Prostate gland (tissue), 2 donors: ENCODE measurements around the gene VRK3. TPM values are rescaled to one million over a fixed set of nuclear protein-coding genes. Genes with fewer than 3 reads are reported as not detected.

Source experiments
- DNase-seq: peaks from one replicate; pipeline ENCODE4 v3.0.0-alpha.2; 2019; ENCODE audit warnings: low spot score
- H3K27ac ChIP-seq, 2 donors: fragments of 200-600 bp; sonication (generic); 2 replicates each; pipeline ENCODE4 v1.5.1; 2017 to 2019
- H3K27me3 ChIP-seq: fragments of 200-600 bp; sonication (generic); replicated peaks from 2 replicates; pipeline ENCODE4 v1.5.1; 2019; ENCODE audit not compliant: insufficient read depth
- H3K36me3 ChIP-seq, 2 donors: fragments of 200-600 bp; sonication (generic); 1 replicate in 1 of 2; 2 replicates in 1 of 2; pipeline versions ENCODE4 v1.5.1 to v1.8.1; 2017 to 2019
- H3K4me1 ChIP-seq: fragments of 200-600 bp; sonication (generic); replicated peaks from 2 replicates; pipeline ENCODE4 v1.5.1; 2019
- H3K4me3 ChIP-seq, 2 donors: fragments of 200-600 bp; sonication (generic); 2 replicates each; pipeline ENCODE4 v1.5.1; 2017 to 2019
- H3K9me3 ChIP-seq: fragments of 200-600 bp; sonication (generic); 2 replicates; pipeline ENCODE4 v1.5.1; 2017
- POLR2A ChIP-seq: fragments of 450-650 bp; IDR thresholded peaks from one replicate; pipeline ENCODE4 v1.6.1; 2016; ENCODE audit warnings: antibody characterized with exemption, mild to moderate bottlenecking
- POLR2AphosphoS5 ChIP-seq: sonication (generic); formaldehyde crosslinking; IDR thresholded peaks from one replicate; pipeline ENCODE4 v1.6.1; 2017; ENCODE audit warnings: antibody characterized with exemption
- WGBS: methylation state at CpG from one replicate; pipeline ENCODE4 v1.1.5; 2018; 5-methylcytosine and 5-hydroxymethylcytosine counted together
- intact Hi-C: fragments of 100-400 bp; cut with DNase I; formaldehyde crosslinking; loops from one replicate; pipeline ENCODE4 v1.14.2; 2022
- total RNA-seq, 2 donors: library from RNA; depleted of rRNA; stranded (reverse); fragments of >200 nt; gene quantifications; one replicate each; pipeline ENCODE4 v1.1.0, GENCODE V29; 2016
- TF ChIP-seq, protein P1 (sequence below), 4 experiments: fragments of 200-600 bp in 2 of 4; fragments of 450-650 bp in 2 of 4; sonication (generic) in 2 of 4; IDR thresholded peaks; 1 replicate in 3 of 4; 2 replicates in 1 of 4; pipeline ENCODE4 v1.5.1; 2016 to 2019; ENCODE audit warnings: antibody characterized with exemption in 4 of 4, mild to moderate bottlenecking in 2 of 4, moderate library complexity in 2 of 4

VRK3 gene
- total RNA-seq, 2 donors from 2014 or later, result 47.8 to 76.5 TPM

DNA sequence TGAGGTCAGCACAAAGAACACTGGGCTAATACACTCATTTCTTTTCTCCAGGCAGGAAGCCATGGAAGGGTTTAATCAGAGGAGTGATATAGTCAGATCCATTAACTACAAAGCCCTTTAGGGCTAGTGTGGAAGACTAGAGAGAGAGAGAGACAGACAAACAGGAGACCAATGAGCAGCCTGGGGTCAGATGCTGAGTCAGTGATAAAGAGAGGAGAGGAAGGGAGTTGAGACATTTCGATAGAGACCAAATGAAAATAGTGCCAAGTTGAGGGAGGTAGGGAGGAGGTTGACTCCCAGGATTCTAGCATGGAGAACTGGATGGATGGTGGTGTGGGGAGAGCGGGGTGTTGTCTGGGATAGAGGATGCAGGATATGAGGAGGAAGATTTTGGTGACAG, 18.8 kb upstream of the VRK3 start:
- peaks cover 22 to 49% of the 10 kb centered on the region in 2 donors for H3K36me3 ChIP-seq
- DNase-seq, result no peak
- H3K4me3 ChIP-seq, result no peak overlapping the region
- no peaks in the 10 kb centered on the region for H3K4me1 ChIP-seq
- no peaks in the 10 kb centered on the region for H3K27me3 ChIP-seq
- no peaks in the 10 kb centered on the region for H3K9me3 ChIP-seq
- H3K27ac ChIP-seq, result no peak overlapping the region
- TF ChIP-seq, protein P1, sequence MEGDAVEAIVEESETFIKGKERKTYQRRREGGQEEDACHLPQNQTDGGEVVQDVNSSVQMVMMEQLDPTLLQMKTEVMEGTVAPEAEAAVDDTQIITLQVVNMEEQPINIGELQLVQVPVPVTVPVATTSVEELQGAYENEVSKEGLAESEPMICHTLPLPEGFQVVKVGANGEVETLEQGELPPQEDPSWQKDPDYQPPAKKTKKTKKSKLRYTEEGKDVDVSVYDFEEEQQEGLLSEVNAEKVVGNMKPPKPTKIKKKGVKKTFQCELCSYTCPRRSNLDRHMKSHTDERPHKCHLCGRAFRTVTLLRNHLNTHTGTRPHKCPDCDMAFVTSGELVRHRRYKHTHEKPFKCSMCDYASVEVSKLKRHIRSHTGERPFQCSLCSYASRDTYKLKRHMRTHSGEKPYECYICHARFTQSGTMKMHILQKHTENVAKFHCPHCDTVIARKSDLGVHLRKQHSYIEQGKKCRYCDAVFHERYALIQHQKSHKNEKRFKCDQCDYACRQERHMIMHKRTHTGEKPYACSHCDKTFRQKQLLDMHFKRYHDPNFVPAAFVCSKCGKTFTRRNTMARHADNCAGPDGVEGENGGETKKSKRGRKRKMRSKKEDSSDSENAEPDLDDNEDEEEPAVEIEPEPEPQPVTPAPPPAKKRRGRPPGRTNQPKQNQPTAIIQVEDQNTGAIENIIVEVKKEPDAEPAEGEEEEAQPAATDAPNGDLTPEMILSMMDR (IDR thresholded peaks at IDR 0.05), result no peak
- no peak for TF ChIP-seq POLR2AphosphoS5
- no peak for TF ChIP-seq POLR2A
- WGBS, result 96% methylated on average over 2 of the region's 2 CpGs
- intact Hi-C loops, result no loop called here

DNA sequence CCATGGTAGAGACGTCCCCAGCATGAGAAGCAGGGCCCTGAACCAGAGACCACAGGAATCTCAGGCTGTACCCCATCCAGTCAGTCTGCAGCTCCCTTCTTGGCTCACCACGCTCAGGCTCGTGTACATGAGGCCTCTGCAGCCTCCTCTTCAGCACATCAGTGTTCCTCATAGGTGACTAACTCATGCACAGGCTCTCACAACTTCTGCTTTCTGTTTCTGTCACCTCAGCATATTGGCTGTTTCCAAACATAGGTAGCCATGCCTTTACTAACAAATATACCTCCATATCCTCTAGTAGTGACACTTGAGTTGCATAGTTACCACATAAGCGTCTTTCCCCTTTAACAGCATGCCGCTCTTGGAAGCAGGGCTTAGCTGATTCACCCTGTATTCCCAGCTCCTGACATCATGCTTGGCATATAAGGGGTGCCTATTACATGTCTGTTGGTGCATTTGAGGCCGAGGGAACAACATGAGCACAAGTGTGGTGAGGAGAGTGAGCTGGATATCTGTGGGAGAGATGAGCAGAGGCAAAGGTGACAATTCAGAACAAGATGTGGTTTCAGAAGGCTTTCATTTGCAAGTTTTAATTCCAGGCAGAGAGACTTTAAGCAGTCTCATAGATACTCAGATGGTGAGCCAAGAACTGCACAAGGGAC, 17.3 kb upstream of the VRK3 start:
- H3K4me3 ChIP-seq, result no peak overlapping the region
- no peak overlapping the region for H3K27ac ChIP-seq
- intact Hi-C loops, result no loop called here
- WGBS, result 93% methylated on average over 6 of the region's 6 CpGs
- H3K4me1 ChIP-seq, result no peaks in the 10 kb centered on the region
- H3K36me3 ChIP-seq, result peaks cover 22 to 49% of the 10 kb centered on the region in 2 donors
- no peak for TF ChIP-seq POLR2A
- TF ChIP-seq, protein P1 (IDR thresholded peaks at IDR 0.05), result no peak
- no peak for TF ChIP-seq POLR2AphosphoS5
- no peaks in the 10 kb centered on the region for H3K9me3 ChIP-seq
- H3K27me3 ChIP-seq, result no peaks in the 10 kb centered on the region
- DNase-seq, result no peak

DNA sequence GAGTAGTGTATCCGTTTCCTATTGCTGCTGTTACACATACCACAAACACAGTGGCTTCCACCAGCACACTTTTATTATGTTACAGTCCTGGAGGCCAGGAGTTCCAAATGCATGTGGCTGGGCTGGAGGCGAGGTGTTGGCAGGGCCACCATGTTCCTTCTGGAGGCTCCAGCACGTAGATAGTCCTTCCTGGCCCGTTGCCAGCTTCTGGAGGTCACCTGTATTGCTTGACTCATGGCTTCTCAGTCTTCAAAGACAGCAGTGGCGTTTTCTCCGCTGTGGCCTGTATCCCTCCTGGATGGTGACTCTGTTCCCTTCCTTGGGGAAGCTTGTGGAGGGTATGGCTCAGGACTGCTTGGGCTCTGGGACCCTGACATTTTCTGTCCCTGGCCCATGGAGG, 15.8 kb upstream of the VRK3 start:
- no peak overlapping the region for H3K27ac ChIP-seq
- peaks cover 22 to 49% of the 10 kb centered on the region in 2 donors for H3K36me3 ChIP-seq
- intact Hi-C loops, result no loop called here
- no peaks in the 10 kb centered on the region for H3K27me3 ChIP-seq
- TF ChIP-seq POLR2AphosphoS5 (no peak), POLR2A (no peak)
- TF ChIP-seq, protein P1 (IDR thresholded peaks at IDR 0.05), result no peak
- whole genome bisulfite sequencing, result 79% methylated on average over 6 of the region's 6 CpGs
- no peaks in the 10 kb centered on the region for H3K9me3 ChIP-seq
- no peak for DNase-seq
- H3K4me3 ChIP-seq, result no peak overlapping the region
- no peaks in the 10 kb centered on the region for H3K4me1 ChIP-seq

DNA sequence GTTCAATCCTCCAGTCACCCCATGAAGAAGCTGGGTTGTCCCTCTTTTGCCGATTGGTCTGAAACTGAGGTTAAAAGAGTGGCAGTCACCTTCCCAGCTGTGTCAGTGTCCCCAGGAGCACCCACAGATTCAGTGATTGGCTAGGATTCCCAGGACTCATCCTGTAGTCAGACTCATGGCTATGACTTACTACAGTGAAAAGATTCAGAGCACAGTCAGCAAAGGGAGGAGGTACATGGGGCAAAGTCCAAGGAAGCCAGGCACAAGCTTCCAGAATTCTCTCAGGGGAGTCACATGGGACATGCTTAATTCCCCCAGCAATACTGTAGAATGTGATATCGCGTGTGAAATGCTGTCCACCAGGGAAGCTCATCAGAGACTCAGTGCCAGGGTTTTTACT, 14.8 kb upstream of the VRK3 start:
- WGBS, result 93% methylated on average over 3 of the region's 3 CpGs
- no peaks in the 10 kb centered on the region for H3K27me3 ChIP-seq
- no peaks in the 10 kb centered on the region for H3K4me1 ChIP-seq
- TF ChIP-seq POLR2A, result no peak
- no peak for DNase-seq
- no peak overlapping the region for H3K4me3 ChIP-seq
- H3K9me3 ChIP-seq, result no peaks in the 10 kb centered on the region
- intact Hi-C loops, result loop anchor here (10.0 kb wide), 1 partner anchor 95 kb away; no protein-coding TSS in a partner anchor
- H3K36me3 ChIP-seq, result peaks cover 22 to 39% of the 10 kb centered on the region in 2 donors
- H3K27ac ChIP-seq, result no peak overlapping the region

DNA sequence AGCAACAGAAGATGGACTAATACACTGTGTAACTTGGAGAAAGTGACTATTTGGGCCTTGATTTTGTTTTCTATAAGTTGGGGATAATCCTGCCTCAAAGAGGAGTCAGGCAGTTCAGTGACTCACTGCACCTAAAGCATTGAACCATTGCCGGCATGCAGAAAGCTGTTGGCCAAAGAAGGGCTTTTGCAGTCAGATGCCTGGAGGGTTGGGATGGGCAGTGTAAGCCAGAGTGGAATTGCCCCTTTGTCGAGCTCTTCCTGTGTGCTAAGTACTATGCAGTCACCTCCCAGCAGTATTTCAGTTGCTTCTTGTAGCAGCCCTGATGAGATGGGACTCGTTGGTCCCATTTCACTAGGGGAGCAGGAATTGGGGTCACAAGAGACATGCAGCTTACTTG, 11.7 kb upstream of the VRK3 start:
- H3K27ac ChIP-seq, result no peak overlapping the region
- DNase-seq, result no peak
- intact Hi-C loops, result loop anchor here (10.0 kb wide), 1 partner anchor 98 kb away; no protein-coding TSS in a partner anchor
- no peaks in the 10 kb centered on the region for H3K9me3 ChIP-seq
- peaks cover 17 to 27% of the 10 kb centered on the region in 2 donors for H3K36me3 ChIP-seq
- no peaks in the 10 kb centered on the region for H3K27me3 ChIP-seq
- H3K4me3 ChIP-seq, result no peak overlapping the region
- 80% methylated on average over 3 of the region's 3 CpGs for WGBS
- TF ChIP-seq, protein P1 (IDR thresholded peaks at IDR 0.05), result no peak
- no peak for TF ChIP-seq POLR2A
- TF ChIP-seq POLR2AphosphoS5, result no peak
- no peaks in the 10 kb centered on the region for H3K4me1 ChIP-seq
